H1 (cell line): Measurements from ENCODE around the gene TMTC2. TPM values are rescaled to one million over a fixed set of nuclear protein-coding genes. Genes with fewer than 3 reads are reported as not detected.

ENCODE experiments used
- CTCF ChIA-PET: fragments of 300-600 bp; sonication (Branson Sonifier 250); formaldehyde crosslinking; loops from one replicate; lab custom pipeline; 2021; ENCODE audit not compliant: partially characterized antibody; lab: Charles Lee
- POLR2A ChIA-PET: fragments of 300-600 bp; sonication (Branson Sonifier 250); formaldehyde crosslinking; loops from one replicate; lab custom pipeline; 2021; ENCODE audit warnings: inconsistent platforms; ENCODE audit not compliant: partially characterized antibody; lab: Charles Lee
- DNase-seq, 2 experiments: peaks; one replicate each; pipeline versions ENCODE4 v3.0.0 to v3.0.0-alpha.2; 2010 to 2022; ENCODE audit warnings: low spot score in 2 of 2, low read depth in 1 of 2, mixed read lengths in 1 of 2
- FAIRE-seq: peaks from 2 replicates; lab custom pipeline; 2011; peaks lifted over from hg19 to GRCh38; lab: Jason Lieb, UNC
- H2AFZ ChIP-seq: 2 replicates; pipeline ENCODE4 v1.8.1; 2012; ENCODE audit warnings: low read length, inconsistent platforms
- H2AK5ac ChIP-seq: 2 replicates; pipeline ENCODE4 v1.6.1; 2013; ENCODE audit warnings: low read depth, low read length
- H2BK120ac ChIP-seq: replicated peaks from 2 replicates; pipeline ENCODE3; 2013; ENCODE audit warnings: low read depth, low read length, inconsistent platforms
- H2BK12ac ChIP-seq: 2 replicates; pipeline ENCODE4 v1.6.1; 2013; ENCODE audit warnings: low read depth, low read length
- H2BK15ac ChIP-seq: 2 replicates; pipeline ENCODE4 v1.6.1; 2013; ENCODE audit warnings: low read length
- H2BK20ac ChIP-seq: 2 replicates; pipeline ENCODE4 v1.6.1; 2013; ENCODE audit warnings: low read length
- H2BK5ac ChIP-seq: 2 replicates; pipeline ENCODE4 v1.6.1; 2013; ENCODE audit warnings: low read depth, low read length
- H3K14ac ChIP-seq: 2 replicates; pipeline ENCODE4 v1.6.1; 2013; ENCODE audit warnings: inconsistent platforms; ENCODE audit not compliant: insufficient read length
- H3K18ac ChIP-seq: 2 replicates; pipeline ENCODE4 v1.6.1; 2013; ENCODE audit warnings: low read length; ENCODE audit errors: extremely low read depth
- H3K23ac ChIP-seq: 2 replicates; pipeline ENCODE4 v1.6.1; 2013; ENCODE audit warnings: inconsistent platforms; ENCODE audit not compliant: insufficient read length
- H3K23me2 ChIP-seq: 2 replicates; pipeline ENCODE4 v1.6.1; 2013; ENCODE audit warnings: low read depth, low read length
- H3K27ac ChIP-seq: 2 replicates; pipeline ENCODE4 v1.6.1; 2011; ENCODE audit warnings: low read depth, low read length, inconsistent platforms
- H3K27me3 ChIP-seq, 4 experiments: replicated peaks in 1 of 4; 1 replicate in 1 of 4; 2 replicates in 3 of 4; pipeline versions ENCODE4 v1.6.1 to v1.8.1; 2011 to 2013; ENCODE audit warnings: low read length in 3 of 4, mild to moderate bottlenecking in 3 of 4, inconsistent platforms in 2 of 4, mixed read lengths in 2 of 4, moderate library complexity in 1 of 4; ENCODE audit not compliant: control insufficient read depth in 3 of 4, insufficient read depth in 3 of 4; ENCODE audit errors: extremely low read depth in 1 of 4
- H3K36me3 ChIP-seq, 4 experiments: 2 replicates each; pipeline versions ENCODE4 v1.6.1 to v1.8.1; 2011 to 2013; ENCODE audit warnings: mild to moderate bottlenecking in 4 of 4, low read length in 3 of 4, moderate library complexity in 2 of 4, control low read depth in 1 of 4, inconsistent platforms in 1 of 4; ENCODE audit not compliant: insufficient read depth in 4 of 4, control insufficient read depth in 2 of 4
- H3K4ac ChIP-seq: replicated peaks from 2 replicates; pipeline ENCODE3; 2013; ENCODE audit warnings: low read length, low read depth, mixed read lengths, inconsistent platforms; ENCODE audit not compliant: insufficient read length
- H3K4me1 ChIP-seq, 4 experiments: replicated peaks in 1 of 4; 1 replicate in 1 of 4; 2 replicates in 3 of 4; pipeline versions ENCODE4 v1.6.1 to v1.8.1; 2011 to 2013; ENCODE audit warnings: low read length in 3 of 4, inconsistent platforms in 2 of 4, mixed read lengths in 1 of 4; ENCODE audit not compliant: insufficient read depth in 4 of 4, control insufficient read depth in 3 of 4
- H3K4me2 ChIP-seq, 2 experiments: 2 replicates each; pipeline versions ENCODE4 v1.6.1 to v1.8.1; 2011 to 2013; ENCODE audit warnings: low read depth in 2 of 2, low read length in 2 of 2, control low read depth in 1 of 2, inconsistent platforms in 1 of 2, mild to moderate bottlenecking in 1 of 2; ENCODE audit not compliant: insufficient read depth in 1 of 2
- H3K4me3 ChIP-seq, 4 experiments: fragments of 200-600, 300-600 bp in 1 of 4; sonication (generic), shearing (Covaris generic), sonication (Bioruptor Twin) in 1 of 4; 2 replicates each; pipeline versions ENCODE4 v1.5.1 to v1.8.1; 2011 to 2016; ENCODE audit warnings: low read length in 4 of 4, low read depth in 3 of 4, control low read depth in 2 of 4, inconsistent platforms in 2 of 4, mild to moderate bottlenecking in 2 of 4, mixed read lengths in 1 of 4, moderate library complexity in 1 of 4; ENCODE audit not compliant: insufficient read depth in 2 of 4; ENCODE audit errors: extremely low read depth in 1 of 4
- H3K56ac ChIP-seq: replicated peaks from 2 replicates; pipeline ENCODE3; 2013; ENCODE audit warnings: low read depth, mild to moderate bottlenecking, mixed read lengths, low read length, inconsistent platforms; ENCODE audit not compliant: insufficient read length
- H3K79me1 ChIP-seq: 2 replicates; pipeline ENCODE4 v1.6.1; 2013; ENCODE audit warnings: low read depth, low read length, control low read depth
- H3K79me2 ChIP-seq, 2 experiments: 2 replicates each; pipeline versions ENCODE4 v1.6.1 to v1.8.1; 2012 to 2013; ENCODE audit warnings: low read length in 2 of 2, mild to moderate bottlenecking in 2 of 2, inconsistent platforms in 1 of 2; ENCODE audit not compliant: insufficient read depth in 2 of 2, control insufficient read depth in 1 of 2
- H3K9ac ChIP-seq, 4 experiments: replicated peaks in 1 of 4; 1 replicate in 1 of 4; 2 replicates in 3 of 4; pipeline versions ENCODE4 v1.6.1 to v1.8.1; 2011 to 2013; ENCODE audit warnings: low read depth in 3 of 4, low read length in 3 of 4, control low read depth in 2 of 4, mild to moderate bottlenecking in 2 of 4, moderate library complexity in 2 of 4, inconsistent platforms in 1 of 4; ENCODE audit errors: extremely low read depth in 1 of 4
- H3K9me3 ChIP-seq, 2 experiments: 2 replicates each; pipeline versions ENCODE4 v1.6.1 to v1.8.1; 2012 to 2013; ENCODE audit warnings: mild to moderate bottlenecking in 2 of 2, moderate library complexity in 2 of 2, control low read depth in 1 of 2, inconsistent platforms in 1 of 2, low read depth in 1 of 2, low read length in 1 of 2, mixed read lengths in 1 of 2; ENCODE audit not compliant: insufficient read depth in 2 of 2
- H4K20me1 ChIP-seq, 2 experiments: replicated peaks in 1 of 2; 2 replicates each; pipeline versions ENCODE3 to v1.8.1; 2011 to 2013; ENCODE audit warnings: inconsistent platforms in 2 of 2, low read length in 2 of 2, mild to moderate bottlenecking in 1 of 2; ENCODE audit not compliant: insufficient read depth in 2 of 2, control insufficient read depth in 1 of 2
- H4K5ac ChIP-seq: 2 replicates; pipeline ENCODE4 v1.6.1; 2013; ENCODE audit warnings: low read length, low read depth, mixed read lengths, inconsistent platforms; ENCODE audit not compliant: insufficient read length
- H4K8ac ChIP-seq: 2 replicates; pipeline ENCODE4 v1.8.0; 2013; ENCODE audit warnings: mild to moderate bottlenecking, moderate library complexity, low read length, inconsistent platforms; ENCODE audit not compliant: insufficient read depth; ENCODE audit errors: extremely low read depth
- H4K91ac ChIP-seq: replicated peaks from 2 replicates; pipeline ENCODE3; 2013; ENCODE audit warnings: low read length, mixed read lengths, inconsistent platforms; ENCODE audit not compliant: insufficient read length
- ASH2L ChIP-seq: fragments of 200-600, 300-600 bp; sonication (generic); IDR thresholded peaks from one replicate; pipeline ENCODE4 v1.7.1; 2017; ENCODE audit warnings: low read length
- BCL11A ChIP-seq, 2 experiments: IDR thresholded peaks; one replicate each; pipeline ENCODE4 v1.6.1; 2011; ENCODE audit warnings: low read depth in 2 of 2, low read length in 2 of 2, mild to moderate bottlenecking in 2 of 2
- CHD1 ChIP-seq: IDR thresholded peaks from 2 replicates; pipeline ENCODE4 v1.6.1; 2012; ENCODE audit warnings: low read depth, low read length, improper control_type of control experiment
- CREB1 ChIP-seq: IDR thresholded peaks from 2 replicates; pipeline ENCODE4 v1.6.1; 2012; ENCODE audit warnings: inconsistent platforms
- FOSL1 ChIP-seq: IDR thresholded peaks from 2 replicates; pipeline ENCODE4 v1.6.1; 2011; ENCODE audit warnings: mild to moderate bottlenecking, low read depth, low read length, moderate library complexity; ENCODE audit not compliant: insufficient read depth
- GTF2F1 ChIP-seq: IDR thresholded peaks from 2 replicates; pipeline ENCODE4 v1.6.1; 2012; ENCODE audit warnings: low read depth, low read length, improper control_type of control experiment, borderline replicate concordance
- HDAC6 ChIP-seq: IDR thresholded peaks from one replicate; pipeline ENCODE4 v1.7.1; 2012; ENCODE audit warnings: low read depth, mild to moderate bottlenecking, inconsistent platforms, low read length, moderate library complexity
- JUN ChIP-seq: IDR thresholded peaks from 2 replicates; pipeline ENCODE4 v1.6.1; 2011; ENCODE audit warnings: low read depth, mild to moderate bottlenecking, improper control_type of control experiment, low read length
- JUND ChIP-seq: IDR thresholded peaks from 2 replicates; pipeline ENCODE4 v1.6.1; 2011; ENCODE audit warnings: mild to moderate bottlenecking, improper control_type of control experiment, low read length
- KDM4A ChIP-seq: IDR thresholded peaks from one replicate; pipeline ENCODE4 v1.7.1; 2012; ENCODE audit warnings: low read depth, mild to moderate bottlenecking, moderate library complexity, low read length, inconsistent platforms; ENCODE audit not compliant: severe bottlenecking
- MAFK ChIP-seq: IDR thresholded peaks from 2 replicates; pipeline ENCODE4 v1.6.1; 2012; ENCODE audit warnings: low read depth, mild to moderate bottlenecking, improper control_type of control experiment, low read length
- PHF8 ChIP-seq: fragments of 200-600 bp; sonication (generic); conservative IDR thresholded peaks from 2 replicates; pipeline ENCODE4 v1.7.1; 2012; ENCODE audit warnings: low read depth, mild to moderate bottlenecking, inconsistent platforms, low read length, moderate library complexity
- RAD21 ChIP-seq, 2 experiments: IDR thresholded peaks in 1 of 2; conservative IDR thresholded peaks in 1 of 2; 2 replicates each; pipeline ENCODE4 v1.6.1; 2011; ENCODE audit warnings: low read depth in 2 of 2, low read length in 2 of 2, improper control_type of control experiment in 1 of 2, inconsistent platforms in 1 of 2, mild to moderate bottlenecking in 1 of 2, moderate library complexity in 1 of 2
- RXRA ChIP-seq: IDR thresholded peaks from 2 replicates; pipeline ENCODE4 v1.6.1; 2011; ENCODE audit warnings: low read depth, mild to moderate bottlenecking, low read length, moderate library complexity; ENCODE audit not compliant: insufficient read depth
- SP1 ChIP-seq: IDR thresholded peaks from 2 replicates; pipeline ENCODE4 v1.6.1; 2011; ENCODE audit warnings: low read depth, low read length
- TEAD4 ChIP-seq: IDR thresholded peaks from 2 replicates; pipeline ENCODE4 v1.6.1; 2012; ENCODE audit warnings: low read depth, low read length, inconsistent platforms, mixed read lengths
- WGBS, 2 experiments: shearing (Covaris generic) in 1 of 2; methylation state at CpG; one replicate each; pipeline versions ENCODE4 v1.1.6 to v1.1.7; 2013 to 2015; ENCODE audit warnings: low lambda C conversion rate in 2 of 2, mixed read lengths in 2 of 2, inconsistent platforms in 1 of 2, low coverage in 1 of 2, missing lambda C conversion rate in 1 of 2; ENCODE audit not compliant: insufficient replicate concordance in 2 of 2, insufficient coverage in 1 of 2, insufficient read length in 1 of 2; ENCODE audit errors: extremely low coverage in 1 of 2, missing lambda C conversion rate in 1 of 2; 5-methylcytosine and 5-hydroxymethylcytosine counted together
- polyA plus RNA-seq, 7 experiments: library from polyadenylated mRNA; depleted of rRNA in 3 of 7; stranded (reverse) in 5 of 7; unstranded in 2 of 7; fragments of >200 nt in 5 of 7; fragments of 200-250 nt in 2 of 7; gene quantifications; 1 replicate in 5 of 7; 2 replicates in 1 of 7; 4 replicates in 1 of 7; pipeline versions ENCODE4 v1.2.1 to v1.2.3, GENCODE V29; 2011 to 2013; ENCODE audit warnings: missing spikeins in 2 of 7, mixed read lengths in 2 of 7
- total RNA-seq: library from RNA; stranded (reverse); fragmentation: NEBNext Ultra II Directional; extraction: Animal tissue kit (Norgen Biotek cat#: 25700); gene quantifications from 2 replicates; pipeline ENCODE4 v1.2.1, GENCODE V29; 2021

Gene TMTC2
- total and polyA plus RNA-seq, 2 of the 8 experiments (the other 6 are each of a cell fraction or from before 2014, with no cell fraction given), result 2.3 to 3.9 TPM

- no peak overlapping the region for H2BK12ac ChIP-seq
- no peak overlapping the region; the same call in 1 of the 2 replicates for H2BK5ac ChIP-seq
- FAIRE-seq (no peak), DNase-seq (no peak)
- no peak overlapping the region for H2BK120ac ChIP-seq
- H3K56ac ChIP-seq, result no peak overlapping the region
- no peaks in the 10 kb centered on the region for H3K36me3 ChIP-seq
- no peak overlapping the region for H3K4ac ChIP-seq
- H3K27ac ChIP-seq, result no peak overlapping the region
- H3K18ac ChIP-seq, result no peak overlapping the region
- H3K4me3 ChIP-seq, result no peak overlapping the region
- no peaks in the 10 kb centered on the region for H3K9me3 ChIP-seq
- H4K91ac ChIP-seq, result no peak overlapping the region
- POLR2A ChIA-PET, result interaction anchor here (0.7 kb wide), 1 partner anchor 10 kb away, joined by 3 read pairs; no protein-coding TSS in a partner anchor
- H3K23ac ChIP-seq, result no peak overlapping the region
- no peak overlapping the region for H4K8ac ChIP-seq
- H3K4me2 ChIP-seq, result peak overlapping the region in 1 of 2 experiments; percentile 25; a peak in 1 of 4 replicates
- no peak overlapping the region for H3K14ac ChIP-seq
- H2AK5ac ChIP-seq, result no peak overlapping the region
- H3K23me2 ChIP-seq, result no peaks in the 10 kb centered on the region; the same call in 1 of the 2 replicates
- H3K79me2 ChIP-seq, result no peaks in the 10 kb centered on the region
- H3K27me3 ChIP-seq, result no peaks in the 10 kb centered on the region
- H3K79me1 ChIP-seq, result no peaks in the 10 kb centered on the region
- H2AFZ ChIP-seq, result no peak overlapping the region
- CTCF ChIA-PET, result no interaction called here
- H4K20me1 ChIP-seq, result no peaks in the 10 kb centered on the region
- 42 to 100% methylated on average over 1 to 3 of the region's 3 CpGs for WGBS, 2 experiments
- no peak overlapping the region for H2BK20ac ChIP-seq
- H3K4me1 ChIP-seq, result peaks cover 0 to 16% (median 1%) of the 10 kb centered on the region in 4 experiments; a peak in 2 of 7 replicates
- no peak overlapping the region for H3K9ac ChIP-seq
- no peak for TF ChIP-seq CHD1
- TF ChIP-seq TEAD4, result no peak
- TF ChIP-seq GTF2F1, result no peak
- TF ChIP-seq ASH2L, result no peak
- no peak for TF ChIP-seq BCL11A (IDR thresholded peaks at IDR 0.05; ENCODE audit: low read depth in 2 of 2, low read length in 2 of 2)
- no peak for TF ChIP-seq JUND
- no peak for TF ChIP-seq PHF8
- TF ChIP-seq FOSL1, result no peak
- no peak for TF ChIP-seq HDAC6
- TF ChIP-seq SP1, result no peak
- no peak for TF ChIP-seq RXRA
- TF ChIP-seq RAD21 (IDR thresholded peaks at IDR 0.05 in 1 of 2, conservative IDR thresholded peaks at IDR 0.05 in 1 of 2; ENCODE audit: low read depth in 2 of 2, low read length in 2 of 2), result no peak
- no peak for TF ChIP-seq MAFK
- TF ChIP-seq KDM4A, result no peak
- TF ChIP-seq JUN, result no peak
- no peak for TF ChIP-seq CREB1
- no peak overlapping the region for H4K5ac ChIP-seq
- no peak overlapping the region for H2BK15ac ChIP-seq
Observed at GRCh38 chr12:82848845-82849244, 162.1 kb downstream of the TMTC2 start.
